ENCODE results near the gene OR5B2. TPM values are rescaled to one million over a fixed set of nuclear protein-coding genes. Genes with fewer than 3 reads are reported as not detected.

OR5B2 gene
- total RNA-seq, 4 donors from 2014 or later: not detected

GRCh38 chr11:58392746-58393145 lies 35.2 kb downstream of the OR5B2 start:
- TF ChIP-seq EP300 (IDR thresholded peaks at IDR 0.05) (no peak), CTCF (IDR thresholded peaks at IDR 0.05) (no peak), POLR2A (IDR thresholded peaks at IDR 0.05) (no peak), POLR2AphosphoS5 (IDR thresholded peaks at IDR 0.05) (no peak)
- H3K36me3 ChIP-seq: no peaks in the 10 kb centered on the region
- no peak overlapping the region for H3K4me3 ChIP-seq
- peaks cover 4% of the 10 kb centered on the region for H3K9me3 ChIP-seq
- H3K27me3 ChIP-seq: no peaks in the 10 kb centered on the region
- no peak overlapping the region for H3K27ac ChIP-seq
- DNase-seq (ENCODE audit: low spot score in 2 of 2): no peak
- WGBS: 30% methylated on average over 1 of the region's 1 CpG
- H3K4me1 ChIP-seq: no peaks in the 10 kb centered on the region

- H3K9me3 ChIP-seq: peaks cover 4% of the 10 kb centered on the region
- TF ChIP-seq POLR2A (IDR thresholded peaks at IDR 0.05) (no peak), CTCF (IDR thresholded peaks at IDR 0.05) (no peak), EP300 (IDR thresholded peaks at IDR 0.05) (no peak), POLR2AphosphoS5 (IDR thresholded peaks at IDR 0.05) (no peak)
- DNase-seq (ENCODE audit: low spot score in 2 of 2): no peak
- H3K4me1 ChIP-seq: no peaks in the 10 kb centered on the region
- H3K36me3 ChIP-seq: no peaks in the 10 kb centered on the region
- no peak overlapping the region for H3K4me3 ChIP-seq
- no peaks in the 10 kb centered on the region for H3K27me3 ChIP-seq
- WGBS: 98% methylated on average over 1 of the region's 1 CpG
- H3K27ac ChIP-seq: no peak overlapping the region
Measured at GRCh38 chr11:58391879-58392278, 36.0 kb downstream of the OR5B2 start.

- H3K4me3 ChIP-seq: no peak overlapping the region
- TF ChIP-seq EP300 (IDR thresholded peaks at IDR 0.05) (no peak), POLR2AphosphoS5 (IDR thresholded peaks at IDR 0.05) (no peak), CTCF (IDR thresholded peaks at IDR 0.05) (no peak), POLR2A (IDR thresholded peaks at IDR 0.05) (no peak)
- no peaks in the 10 kb centered on the region for H3K4me1 ChIP-seq
- DNase-seq (ENCODE audit: low spot score in 2 of 2): no peak
- no peaks in the 10 kb centered on the region for H3K36me3 ChIP-seq
- peaks cover 4% of the 10 kb centered on the region for H3K9me3 ChIP-seq
- no peaks in the 10 kb centered on the region for H3K27me3 ChIP-seq
- 94% methylated on average over 2 of the region's 18 CpGs for WGBS
- H3K27ac ChIP-seq: no peak overlapping the region
Measured at GRCh38 chr11:58390551-58391063, 37.3 kb downstream of the OR5B2 start.

Other genes starting within 250 kb of the OR5B2 start
- gene OR9Q2, start 239.1 kb downstream of the OR5B2 start, total RNA-seq: under 1 TPM in 1 of 4 donors, not detected in 3; 0.16 TPM
- not detected for gene OR1S2, start 224.0 kb downstream of the OR5B2 start, total RNA-seq
- not detected for gene OR1S1, start 215.4 kb downstream of the OR5B2 start, total RNA-seq
- not detected for gene OR10Q1, start 199.2 kb downstream of the OR5B2 start, total RNA-seq
- gene OR10W1, start 159.9 kb downstream of the OR5B2 start, total RNA-seq: not detected
- gene OR5B17, start 69.1 kb downstream of the OR5B2 start, total RNA-seq: not detected
- gene OR5B3, start 21.2 kb downstream of the OR5B2 start, total RNA-seq: not detected
- not detected for gene OR5B12, start 14.1 kb upstream of the OR5B2 start, total RNA-seq
- gene OR5B21, start 80.0 kb upstream of the OR5B2 start, total RNA-seq: not detected
- 1 to 10 TPM; 2.9 to 5.5 (median 4.0) TPM for gene LPXN, start 147.7 kb upstream of the OR5B2 start, total RNA-seq
- gene ZFP91, start 150.9 kb upstream of the OR5B2 start, total RNA-seq: 10 to 100 TPM; 45.9 to 52.4 (median 47.5) TPM
- 1 to 10 TPM; 2.8 to 3.6 (median 3.3) TPM for gene CNTF, start 194.5 kb upstream of the OR5B2 start, total RNA-seq

Data from suprapubic skin (tissue), 4 donors.